SK-N-SH (cell line): Measurements from ENCODE around the gene TXNRD2.

Source experiments
- EZH2phosphoT487 ChIP-seq: fragments of 200-600 bp; sonication (generic); IDR thresholded peaks from 2 replicates; pipeline ENCODE4 v1.6.1; 2017; ENCODE audit warnings: low read depth, mixed run types, mild to moderate bottlenecking, antibody characterized with exemption, moderate library complexity, borderline replicate concordance
- FOXJ3 ChIP-seq: sonication (generic); formaldehyde crosslinking; IDR thresholded peaks from 2 replicates; pipeline ENCODE4 v1.5.1; 2020; ENCODE audit warnings: mild to moderate bottlenecking, missing genetic modification reagents
- MXI1 ChIP-seq: IDR thresholded peaks from 2 replicates; pipeline ENCODE4 v1.6.1; 2012; ENCODE audit warnings: mild to moderate bottlenecking, low read depth, low read length, improper control_type of control experiment
- POLR2AphosphoS5 ChIP-seq: IDR thresholded peaks from 2 replicates; pipeline ENCODE4 v1.6.1; 2012; ENCODE audit warnings: low read depth, low read length
- RAD21 ChIP-seq: IDR thresholded peaks from 2 replicates; pipeline ENCODE4 v1.6.1; 2012; ENCODE audit warnings: mild to moderate bottlenecking, low read length
- RCOR1 ChIP-seq: fragments of 150-350 bp; IDR thresholded peaks from 2 replicates; pipeline ENCODE4 v1.6.1; 2017; ENCODE audit warnings: antibody characterized with exemption, low read length
- RFX5 ChIP-seq: IDR thresholded peaks from 2 replicates; pipeline ENCODE4 v1.6.1; 2012; ENCODE audit warnings: mild to moderate bottlenecking, improper control_type of control experiment, low read length
- TAF1 ChIP-seq: IDR thresholded peaks from 2 replicates; pipeline ENCODE4 v1.6.1; 2012; ENCODE audit warnings: low read depth, mild to moderate bottlenecking, low read length, moderate library complexity, borderline replicate concordance
- TCF12 ChIP-seq: IDR thresholded peaks from 2 replicates; pipeline ENCODE4 v1.4.0; 2012
- YY1 ChIP-seq: IDR thresholded peaks from 2 replicates; pipeline ENCODE4 v1.4.0; 2012; ENCODE audit warnings: low read depth, mild to moderate bottlenecking
- TF ChIP-seq, protein P1 (sequence below): fragments of 200-600 bp; sonication (generic); IDR thresholded peaks from 2 replicates; pipeline ENCODE4 v1.6.1; 2017; ENCODE audit warnings: antibody characterized with exemption, mild to moderate bottlenecking, moderate library complexity
- TF ChIP-seq, protein P2 (sequence below): IDR thresholded peaks from 2 replicates; pipeline ENCODE4 v1.6.1; 2012; ENCODE audit warnings: mild to moderate bottlenecking, low read depth, low read length, moderate library complexity
- TF ChIP-seq, protein P3 (sequence below): IDR thresholded peaks from 2 replicates; pipeline ENCODE4 v1.4.0; 2012; ENCODE audit warnings: low read depth, borderline replicate concordance
- TF ChIP-seq, protein P4 (sequence below): fragments of 150-350 bp; IDR thresholded peaks from 2 replicates; pipeline ENCODE4 v1.6.1; 2017; ENCODE audit warnings: antibody characterized with exemption, low read length, low read depth, borderline replicate concordance

DNA sequence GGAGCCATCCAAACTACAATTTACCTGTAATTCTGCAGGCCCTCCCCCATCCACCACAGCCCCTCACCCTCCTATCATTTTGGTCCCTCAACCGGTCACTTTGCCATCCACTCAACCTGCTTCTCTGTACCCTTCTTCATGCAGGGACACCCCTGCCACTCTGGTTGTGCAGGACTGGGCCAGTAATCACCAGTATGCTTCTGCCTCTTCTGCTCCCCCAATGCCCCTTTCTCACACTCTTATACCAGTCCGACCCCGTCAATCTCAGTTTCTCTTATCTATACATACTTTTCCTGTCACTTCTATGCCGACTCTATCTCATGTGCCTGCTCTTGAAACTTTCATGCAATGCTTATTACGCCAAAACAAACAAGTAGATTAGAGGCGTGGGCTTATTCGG lies 5.1 kb downstream of the TXNRD2 start:
- no peak for TF ChIP-seq EZH2phosphoT487
- TF ChIP-seq YY1: no peak
- TF ChIP-seq, protein P1, sequence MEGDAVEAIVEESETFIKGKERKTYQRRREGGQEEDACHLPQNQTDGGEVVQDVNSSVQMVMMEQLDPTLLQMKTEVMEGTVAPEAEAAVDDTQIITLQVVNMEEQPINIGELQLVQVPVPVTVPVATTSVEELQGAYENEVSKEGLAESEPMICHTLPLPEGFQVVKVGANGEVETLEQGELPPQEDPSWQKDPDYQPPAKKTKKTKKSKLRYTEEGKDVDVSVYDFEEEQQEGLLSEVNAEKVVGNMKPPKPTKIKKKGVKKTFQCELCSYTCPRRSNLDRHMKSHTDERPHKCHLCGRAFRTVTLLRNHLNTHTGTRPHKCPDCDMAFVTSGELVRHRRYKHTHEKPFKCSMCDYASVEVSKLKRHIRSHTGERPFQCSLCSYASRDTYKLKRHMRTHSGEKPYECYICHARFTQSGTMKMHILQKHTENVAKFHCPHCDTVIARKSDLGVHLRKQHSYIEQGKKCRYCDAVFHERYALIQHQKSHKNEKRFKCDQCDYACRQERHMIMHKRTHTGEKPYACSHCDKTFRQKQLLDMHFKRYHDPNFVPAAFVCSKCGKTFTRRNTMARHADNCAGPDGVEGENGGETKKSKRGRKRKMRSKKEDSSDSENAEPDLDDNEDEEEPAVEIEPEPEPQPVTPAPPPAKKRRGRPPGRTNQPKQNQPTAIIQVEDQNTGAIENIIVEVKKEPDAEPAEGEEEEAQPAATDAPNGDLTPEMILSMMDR: no peak
- TF ChIP-seq RAD21: no peak
- TF ChIP-seq, protein P2, sequence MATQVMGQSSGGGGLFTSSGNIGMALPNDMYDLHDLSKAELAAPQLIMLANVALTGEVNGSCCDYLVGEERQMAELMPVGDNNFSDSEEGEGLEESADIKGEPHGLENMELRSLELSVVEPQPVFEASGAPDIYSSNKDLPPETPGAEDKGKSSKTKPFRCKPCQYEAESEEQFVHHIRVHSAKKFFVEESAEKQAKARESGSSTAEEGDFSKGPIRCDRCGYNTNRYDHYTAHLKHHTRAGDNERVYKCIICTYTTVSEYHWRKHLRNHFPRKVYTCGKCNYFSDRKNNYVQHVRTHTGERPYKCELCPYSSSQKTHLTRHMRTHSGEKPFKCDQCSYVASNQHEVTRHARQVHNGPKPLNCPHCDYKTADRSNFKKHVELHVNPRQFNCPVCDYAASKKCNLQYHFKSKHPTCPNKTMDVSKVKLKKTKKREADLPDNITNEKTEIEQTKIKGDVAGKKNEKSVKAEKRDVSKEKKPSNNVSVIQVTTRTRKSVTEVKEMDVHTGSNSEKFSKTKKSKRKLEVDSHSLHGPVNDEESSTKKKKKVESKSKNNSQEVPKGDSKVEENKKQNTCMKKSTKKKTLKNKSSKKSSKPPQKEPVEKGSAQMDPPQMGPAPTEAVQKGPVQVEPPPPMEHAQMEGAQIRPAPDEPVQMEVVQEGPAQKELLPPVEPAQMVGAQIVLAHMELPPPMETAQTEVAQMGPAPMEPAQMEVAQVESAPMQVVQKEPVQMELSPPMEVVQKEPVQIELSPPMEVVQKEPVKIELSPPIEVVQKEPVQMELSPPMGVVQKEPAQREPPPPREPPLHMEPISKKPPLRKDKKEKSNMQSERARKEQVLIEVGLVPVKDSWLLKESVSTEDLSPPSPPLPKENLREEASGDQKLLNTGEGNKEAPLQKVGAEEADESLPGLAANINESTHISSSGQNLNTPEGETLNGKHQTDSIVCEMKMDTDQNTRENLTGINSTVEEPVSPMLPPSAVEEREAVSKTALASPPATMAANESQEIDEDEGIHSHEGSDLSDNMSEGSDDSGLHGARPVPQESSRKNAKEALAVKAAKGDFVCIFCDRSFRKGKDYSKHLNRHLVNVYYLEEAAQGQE: no peak
- TF ChIP-seq RFX5: no peak
- TF ChIP-seq RCOR1: no peak
- no peak for TF ChIP-seq MXI1
- TF ChIP-seq POLR2AphosphoS5: no peak
- TF ChIP-seq, protein P3, sequence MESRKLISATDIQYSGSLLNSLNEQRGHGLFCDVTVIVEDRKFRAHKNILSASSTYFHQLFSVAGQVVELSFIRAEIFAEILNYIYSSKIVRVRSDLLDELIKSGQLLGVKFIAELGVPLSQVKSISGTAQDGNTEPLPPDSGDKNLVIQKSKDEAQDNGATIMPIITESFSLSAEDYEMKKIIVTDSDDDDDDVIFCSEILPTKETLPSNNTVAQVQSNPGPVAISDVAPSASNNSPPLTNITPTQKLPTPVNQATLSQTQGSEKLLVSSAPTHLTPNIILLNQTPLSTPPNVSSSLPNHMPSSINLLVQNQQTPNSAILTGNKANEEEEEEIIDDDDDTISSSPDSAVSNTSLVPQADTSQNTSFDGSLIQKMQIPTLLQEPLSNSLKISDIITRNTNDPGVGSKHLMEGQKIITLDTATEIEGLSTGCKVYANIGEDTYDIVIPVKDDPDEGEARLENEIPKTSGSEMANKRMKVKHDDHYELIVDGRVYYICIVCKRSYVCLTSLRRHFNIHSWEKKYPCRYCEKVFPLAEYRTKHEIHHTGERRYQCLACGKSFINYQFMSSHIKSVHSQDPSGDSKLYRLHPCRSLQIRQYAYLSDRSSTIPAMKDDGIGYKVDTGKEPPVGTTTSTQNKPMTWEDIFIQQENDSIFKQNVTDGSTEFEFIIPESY: no peak
- TF ChIP-seq, protein P4, sequence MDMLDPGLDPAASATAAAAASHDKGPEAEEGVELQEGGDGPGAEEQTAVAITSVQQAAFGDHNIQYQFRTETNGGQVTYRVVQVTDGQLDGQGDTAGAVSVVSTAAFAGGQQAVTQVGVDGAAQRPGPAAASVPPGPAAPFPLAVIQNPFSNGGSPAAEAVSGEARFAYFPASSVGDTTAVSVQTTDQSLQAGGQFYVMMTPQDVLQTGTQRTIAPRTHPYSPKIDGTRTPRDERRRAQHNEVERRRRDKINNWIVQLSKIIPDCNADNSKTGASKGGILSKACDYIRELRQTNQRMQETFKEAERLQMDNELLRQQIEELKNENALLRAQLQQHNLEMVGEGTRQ: no peak
- no peak for TF ChIP-seq FOXJ3 (CRISPR knock-in tag)
- no peak for TF ChIP-seq TAF1
- no peak for TF ChIP-seq TCF12
